Tibial nerve (tissue), 4 donors: ENCODE data around the gene VEGFA.

ENCODE experiments used
- EP300 ChIP-seq, 2 donors: sonication (generic); formaldehyde crosslinking; IDR thresholded peaks; one replicate each; pipeline ENCODE4 v1.6.1; 2017; ENCODE audit warnings: antibody characterized with exemption in 2 of 2, mild to moderate bottlenecking in 1 of 2
- POLR2A ChIP-seq, 2 donors: fragments of 450-650 bp; IDR thresholded peaks; one replicate each; pipeline ENCODE4 v1.6.1; 2017; ENCODE audit warnings: antibody characterized with exemption in 2 of 2, mild to moderate bottlenecking in 2 of 2, moderate library complexity in 2 of 2
- TF ChIP-seq, protein P1 (sequence below), 5 experiments: fragments of 200-600 bp in 3 of 5; fragments of 450-650 bp in 2 of 5; sonication (generic) in 3 of 5; IDR thresholded peaks; one replicate each; pipeline ENCODE4 v1.5.1; 2016 to 2019; ENCODE audit warnings: antibody characterized with exemption in 5 of 5, mild to moderate bottlenecking in 3 of 5, moderate library complexity in 2 of 5

DNA sequence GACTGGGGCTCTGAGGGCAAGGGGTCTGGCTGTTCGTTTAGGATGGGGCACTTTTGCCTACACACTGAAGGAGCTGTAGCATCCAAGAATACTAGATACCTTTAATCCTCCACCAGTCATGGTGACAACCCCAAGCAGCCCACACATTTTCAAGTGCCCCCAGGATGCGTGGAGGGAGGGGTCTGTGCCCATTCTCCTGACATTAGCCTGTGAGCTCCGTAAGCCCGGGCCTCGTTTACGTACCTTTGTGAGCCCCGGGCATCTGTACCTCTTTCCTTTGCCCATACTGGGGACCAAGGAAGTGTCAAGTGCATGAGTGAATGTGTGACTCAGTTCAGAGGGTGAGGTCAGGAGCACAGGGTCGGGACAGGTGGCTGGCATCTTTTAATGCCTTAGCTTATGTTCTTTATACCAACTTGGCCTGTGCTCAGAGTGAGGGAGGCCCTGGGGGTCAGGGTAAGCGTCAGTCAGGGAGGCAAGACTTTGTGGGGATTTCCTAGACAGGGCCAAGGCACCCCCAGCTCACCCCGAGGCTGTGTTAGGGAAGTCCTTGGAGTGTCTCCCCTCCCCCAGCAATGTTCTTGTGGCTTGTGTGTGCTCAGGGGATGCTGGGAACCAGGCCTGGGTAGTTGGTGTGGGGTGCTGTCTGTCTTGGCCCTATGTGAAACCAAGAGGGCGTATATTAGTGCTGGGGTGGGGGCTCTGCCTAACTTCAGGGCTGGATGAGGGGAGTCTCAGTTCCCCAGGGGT lies 12.9 kb downstream of the VEGFA start:
- TF ChIP-seq POLR2A (IDR thresholded peaks at IDR 0.05) (no peak), EP300 (IDR thresholded peaks at IDR 0.05) (no peak)
- TF ChIP-seq, protein P1, sequence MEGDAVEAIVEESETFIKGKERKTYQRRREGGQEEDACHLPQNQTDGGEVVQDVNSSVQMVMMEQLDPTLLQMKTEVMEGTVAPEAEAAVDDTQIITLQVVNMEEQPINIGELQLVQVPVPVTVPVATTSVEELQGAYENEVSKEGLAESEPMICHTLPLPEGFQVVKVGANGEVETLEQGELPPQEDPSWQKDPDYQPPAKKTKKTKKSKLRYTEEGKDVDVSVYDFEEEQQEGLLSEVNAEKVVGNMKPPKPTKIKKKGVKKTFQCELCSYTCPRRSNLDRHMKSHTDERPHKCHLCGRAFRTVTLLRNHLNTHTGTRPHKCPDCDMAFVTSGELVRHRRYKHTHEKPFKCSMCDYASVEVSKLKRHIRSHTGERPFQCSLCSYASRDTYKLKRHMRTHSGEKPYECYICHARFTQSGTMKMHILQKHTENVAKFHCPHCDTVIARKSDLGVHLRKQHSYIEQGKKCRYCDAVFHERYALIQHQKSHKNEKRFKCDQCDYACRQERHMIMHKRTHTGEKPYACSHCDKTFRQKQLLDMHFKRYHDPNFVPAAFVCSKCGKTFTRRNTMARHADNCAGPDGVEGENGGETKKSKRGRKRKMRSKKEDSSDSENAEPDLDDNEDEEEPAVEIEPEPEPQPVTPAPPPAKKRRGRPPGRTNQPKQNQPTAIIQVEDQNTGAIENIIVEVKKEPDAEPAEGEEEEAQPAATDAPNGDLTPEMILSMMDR (IDR thresholded peaks at IDR 0.05): no peak
